DMS 273 treated with DMSO at 0.1 percent for 48 hours (cell line): ENCODE results near the gene SPACA7.

Experiments
- DNase-seq: peaks from one replicate; lab custom pipeline; 2025; lab: John Stamatoyannopoulos, UW

SPACA7 gene

DNA sequence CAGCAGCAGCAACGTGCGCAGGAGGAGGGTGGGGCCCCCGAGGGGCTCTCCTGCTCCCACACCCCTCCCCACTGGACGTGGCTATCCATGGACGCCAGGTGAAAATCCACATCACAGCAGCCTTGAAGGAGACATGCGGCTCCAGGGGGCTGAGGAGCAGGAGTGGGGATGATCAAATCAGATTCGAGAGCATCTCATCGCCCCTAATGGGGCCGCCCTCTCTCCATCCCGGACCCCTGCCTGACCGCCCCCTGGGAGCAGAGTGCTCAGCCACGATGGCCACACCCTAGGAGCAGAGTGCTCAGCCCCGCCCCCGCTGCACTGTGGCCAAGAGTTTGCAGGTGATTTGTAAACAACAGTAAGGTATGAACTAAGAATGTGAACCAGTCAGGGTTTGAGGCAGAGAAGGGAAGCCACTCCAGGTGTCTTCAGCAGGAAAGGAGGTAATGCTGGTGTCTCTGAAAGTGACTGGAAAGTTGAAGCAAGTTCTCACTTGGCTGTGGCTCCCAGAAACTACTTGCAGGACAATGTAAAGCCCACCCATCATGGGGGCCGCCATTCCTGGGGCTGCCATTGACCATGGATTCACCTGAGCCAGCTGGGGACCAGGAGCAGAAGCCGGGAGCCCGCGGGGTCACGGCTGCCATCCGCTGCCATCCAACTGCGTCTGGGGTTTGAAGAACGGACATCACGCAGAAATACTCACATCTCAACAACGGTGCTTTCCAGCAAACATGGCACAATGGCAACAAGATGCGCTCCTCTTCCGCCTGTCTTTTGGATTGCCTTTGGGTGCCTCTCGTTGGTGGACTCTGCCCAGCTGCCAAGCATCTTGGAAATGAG is 71.8 kb downstream of the SPACA7 start:
- DNase-seq, result no peak

DNA sequence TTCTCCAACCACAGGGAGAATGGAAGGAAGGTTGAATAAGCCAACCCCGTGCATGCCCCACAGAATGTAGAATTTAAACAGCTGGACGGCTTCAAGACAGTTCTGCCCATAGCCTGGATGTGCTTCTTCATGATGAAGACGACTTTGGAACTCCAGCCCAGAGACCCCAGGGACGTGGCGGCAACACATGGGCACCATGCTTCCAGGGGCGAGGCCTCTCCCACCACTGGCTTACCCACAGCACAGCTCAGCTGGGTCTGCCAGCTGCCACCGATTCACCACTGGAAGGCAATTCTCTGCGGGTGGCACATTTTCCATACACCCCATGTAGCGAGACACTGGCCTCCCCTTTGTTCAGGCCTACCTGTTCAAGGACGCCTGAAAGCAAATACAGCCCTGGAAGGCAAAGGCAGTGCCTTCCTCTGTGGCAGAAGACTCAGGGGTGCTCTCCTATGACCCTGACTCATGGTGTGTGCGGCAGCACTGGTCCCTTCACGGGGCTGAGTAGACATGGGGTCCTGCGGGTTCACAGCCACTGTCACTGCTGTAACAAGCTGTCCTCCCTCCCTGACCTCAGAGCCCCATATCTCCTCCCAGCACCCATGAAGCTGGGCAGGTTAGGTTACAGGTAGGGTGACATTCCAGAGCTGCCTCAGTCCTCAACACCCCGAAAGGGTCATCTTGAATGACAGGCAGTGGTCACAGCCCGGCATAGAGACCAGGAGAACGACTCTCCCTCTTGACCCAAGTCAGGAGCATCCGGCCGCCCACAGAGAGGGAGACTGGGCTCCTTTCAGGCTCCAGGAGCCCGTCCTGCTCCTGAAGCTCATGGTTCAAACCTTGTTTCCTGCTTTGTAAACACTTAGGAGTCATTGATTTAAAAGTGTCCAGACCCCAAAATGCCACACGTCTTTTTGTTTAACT is 72.7 kb downstream of the SPACA7 start:
- DNase-seq, result no peak

DNA sequence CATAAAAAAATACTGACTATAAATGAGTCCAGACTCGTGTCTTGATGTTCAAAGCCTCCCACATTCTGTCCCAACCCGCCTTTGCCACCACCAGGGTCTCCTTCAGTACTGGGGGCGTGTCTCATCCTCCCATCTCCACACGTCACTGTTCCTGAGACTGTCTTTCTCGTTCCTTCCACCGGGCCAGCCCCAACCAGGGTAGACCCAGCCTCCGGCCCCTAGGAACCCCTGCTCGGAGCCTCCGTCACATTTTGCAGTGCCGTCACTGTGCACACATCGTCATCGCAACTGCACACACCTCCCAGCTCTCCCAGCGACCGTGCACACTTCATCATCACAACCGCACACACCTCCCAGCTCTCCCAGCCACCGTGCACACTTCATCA is 73.4 kb downstream of the SPACA7 start:
- DNase-seq, result no peak

DNA sequence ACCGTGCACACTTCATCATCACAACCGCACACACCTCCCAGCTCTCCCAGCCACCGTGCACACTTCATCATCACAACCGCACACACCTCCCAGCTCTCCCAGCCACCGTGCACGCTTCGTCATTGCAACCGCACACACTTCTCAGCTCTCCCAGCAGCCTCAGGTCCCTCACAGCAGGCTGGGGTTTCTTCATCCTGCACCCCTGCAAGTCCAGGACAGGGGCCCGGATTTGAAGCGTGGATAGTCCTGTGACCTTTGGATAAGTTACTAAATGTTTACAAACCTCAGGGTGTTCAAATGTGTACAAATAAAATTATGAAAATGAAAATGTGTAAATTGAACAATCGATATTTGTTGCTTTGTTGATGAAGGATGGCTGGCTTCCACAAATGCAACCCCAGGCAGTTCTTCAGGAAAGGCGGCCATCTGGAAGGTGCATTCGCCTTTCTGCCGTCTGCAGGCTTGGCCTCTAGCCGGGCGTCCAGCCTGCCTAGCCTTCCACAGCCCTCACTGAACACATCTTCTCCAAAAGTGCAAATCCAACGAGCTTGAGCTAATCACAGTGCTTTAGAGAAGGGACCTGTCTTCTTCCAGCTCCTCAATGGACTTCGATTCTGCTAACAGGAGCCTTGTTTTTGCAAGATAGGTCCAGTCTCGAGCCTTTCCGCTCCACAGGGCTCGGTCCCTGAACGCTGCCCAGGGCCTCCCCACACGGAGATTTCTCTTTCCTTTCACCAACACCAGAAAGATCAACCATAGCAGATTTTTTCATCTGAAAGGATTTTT is 74.2 kb downstream of the SPACA7 start:
- no peak for DNase-seq

DNA sequence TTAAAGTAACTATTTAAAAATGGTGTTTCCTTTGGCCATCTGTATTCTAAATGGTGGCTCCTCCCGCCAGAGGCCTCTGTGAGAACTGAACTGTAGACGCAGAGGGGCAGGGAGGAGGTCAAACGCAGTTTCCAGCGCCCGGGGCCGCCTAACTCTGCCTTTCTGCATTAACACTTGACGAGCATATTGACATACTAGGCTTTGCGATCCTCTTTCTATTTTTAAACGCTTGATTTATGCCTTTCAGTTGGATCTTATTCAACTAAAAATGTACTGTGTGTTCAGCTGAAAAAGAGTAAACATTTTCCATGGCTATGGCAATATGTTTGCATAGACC is 74.7 kb downstream of the SPACA7 start:
- no peak for DNase-seq

DNA sequence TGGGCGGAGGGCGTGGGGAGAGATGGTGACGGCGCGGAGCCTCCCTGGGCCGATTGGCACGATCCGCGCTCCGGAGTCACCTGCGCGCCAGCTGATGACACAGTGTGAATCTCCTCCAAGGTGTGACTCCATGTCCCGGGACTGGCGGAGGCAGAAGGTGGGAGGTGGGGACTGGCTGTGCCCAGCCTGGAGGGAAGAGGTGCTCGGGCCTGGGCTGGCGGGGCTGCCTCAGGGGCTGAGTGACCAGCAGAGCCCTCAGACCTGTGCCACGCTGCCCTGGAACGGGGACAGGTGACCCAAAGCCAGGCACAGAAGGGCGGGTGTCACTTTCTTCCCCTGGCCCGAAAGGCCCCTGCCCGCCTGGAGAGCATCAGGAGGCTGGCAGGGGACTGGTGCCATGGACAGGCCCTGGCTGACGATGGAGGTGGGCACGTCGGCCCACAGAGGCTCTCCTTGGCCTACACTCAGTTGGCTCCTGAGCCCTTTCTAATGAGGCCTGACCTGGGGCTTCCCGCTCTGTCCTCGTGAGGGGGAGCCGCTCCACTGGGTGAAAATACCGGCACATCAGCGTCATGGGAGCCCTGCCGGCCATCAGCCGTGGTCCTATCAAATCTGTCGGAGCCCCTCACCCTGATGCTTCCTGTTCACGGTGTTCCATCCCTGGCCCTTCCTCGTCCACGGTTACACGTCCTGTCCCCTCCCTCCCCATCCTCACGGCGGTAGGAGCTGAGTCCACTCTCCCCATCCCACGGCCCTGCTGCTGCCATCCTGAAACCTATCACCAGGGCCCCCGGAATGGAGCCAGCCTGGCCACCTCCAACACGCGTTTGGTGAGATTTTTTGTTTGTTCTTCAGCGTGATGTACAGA is 75.6 kb downstream of the SPACA7 start:
- no peak for DNase-seq

DNA sequence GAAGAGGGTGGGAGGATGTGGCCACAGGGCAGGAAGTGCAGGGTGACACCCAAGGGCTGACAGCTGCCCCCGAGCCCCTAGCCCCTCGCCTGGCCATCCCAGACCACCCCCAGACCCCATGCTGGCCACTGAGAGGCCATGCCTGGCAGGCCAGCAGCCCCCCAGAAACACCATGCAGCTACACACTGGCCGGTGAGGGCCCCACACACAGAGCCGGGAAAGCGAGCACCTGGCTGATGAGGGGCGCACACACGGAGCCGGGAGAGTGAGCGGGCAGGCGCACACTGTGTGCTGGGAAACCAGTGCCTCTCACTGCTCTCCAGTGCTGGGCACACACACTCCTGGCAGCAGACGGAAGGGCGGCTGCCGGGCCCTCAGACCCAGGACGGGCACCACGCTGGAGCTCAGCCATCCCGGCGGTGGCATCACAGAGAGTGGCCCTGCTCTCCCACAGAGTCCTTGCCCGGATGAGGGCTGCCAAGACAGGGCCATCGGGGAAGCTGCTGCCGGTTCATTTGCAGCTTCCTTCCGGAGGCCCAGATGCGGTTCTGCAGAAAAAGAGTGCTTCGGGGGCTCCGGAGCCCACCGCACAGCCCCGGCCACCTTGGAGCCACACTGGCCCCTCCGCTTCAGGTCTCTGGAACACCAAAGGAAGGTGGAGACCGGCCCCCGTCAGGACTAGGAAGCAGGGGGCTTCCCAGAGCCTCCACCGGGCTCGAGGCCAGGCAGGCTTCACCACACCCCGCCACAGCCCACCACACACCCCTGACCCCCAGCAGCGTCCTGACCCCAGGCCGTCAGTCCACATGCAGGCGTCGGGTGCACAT is 76.4 kb downstream of the SPACA7 start:
- DNase-seq, result no peak

DNA sequence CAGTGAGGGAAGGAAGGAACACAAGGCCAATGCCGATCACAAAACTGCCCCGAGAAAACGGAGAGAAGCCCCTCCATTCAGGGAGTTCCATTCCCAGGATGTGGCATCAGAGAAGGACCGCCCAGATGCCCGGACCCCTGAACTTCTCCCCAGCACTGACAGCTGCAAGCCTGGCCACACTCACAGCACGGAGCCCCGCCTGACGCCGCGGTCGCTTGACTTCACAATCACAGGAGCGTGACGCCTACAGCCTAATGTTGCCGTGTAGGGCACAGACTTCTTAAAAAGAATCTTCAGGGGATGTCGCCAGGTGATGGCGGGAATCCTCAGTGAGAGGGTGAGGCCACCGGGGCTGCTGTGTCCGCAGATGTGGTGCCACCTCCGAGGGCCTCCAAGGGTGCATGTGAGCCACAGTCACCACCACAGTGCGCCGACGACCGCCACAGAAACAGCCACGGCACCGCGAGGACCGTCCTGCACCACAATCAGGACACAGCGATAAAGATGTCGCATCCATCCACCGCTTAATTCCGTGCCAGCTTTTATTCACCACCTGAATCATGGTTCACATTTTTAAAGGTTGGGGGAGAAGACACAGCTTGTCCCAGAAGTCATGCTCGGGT is 77.2 kb downstream of the SPACA7 start:
- DNase-seq, result no peak

DNA sequence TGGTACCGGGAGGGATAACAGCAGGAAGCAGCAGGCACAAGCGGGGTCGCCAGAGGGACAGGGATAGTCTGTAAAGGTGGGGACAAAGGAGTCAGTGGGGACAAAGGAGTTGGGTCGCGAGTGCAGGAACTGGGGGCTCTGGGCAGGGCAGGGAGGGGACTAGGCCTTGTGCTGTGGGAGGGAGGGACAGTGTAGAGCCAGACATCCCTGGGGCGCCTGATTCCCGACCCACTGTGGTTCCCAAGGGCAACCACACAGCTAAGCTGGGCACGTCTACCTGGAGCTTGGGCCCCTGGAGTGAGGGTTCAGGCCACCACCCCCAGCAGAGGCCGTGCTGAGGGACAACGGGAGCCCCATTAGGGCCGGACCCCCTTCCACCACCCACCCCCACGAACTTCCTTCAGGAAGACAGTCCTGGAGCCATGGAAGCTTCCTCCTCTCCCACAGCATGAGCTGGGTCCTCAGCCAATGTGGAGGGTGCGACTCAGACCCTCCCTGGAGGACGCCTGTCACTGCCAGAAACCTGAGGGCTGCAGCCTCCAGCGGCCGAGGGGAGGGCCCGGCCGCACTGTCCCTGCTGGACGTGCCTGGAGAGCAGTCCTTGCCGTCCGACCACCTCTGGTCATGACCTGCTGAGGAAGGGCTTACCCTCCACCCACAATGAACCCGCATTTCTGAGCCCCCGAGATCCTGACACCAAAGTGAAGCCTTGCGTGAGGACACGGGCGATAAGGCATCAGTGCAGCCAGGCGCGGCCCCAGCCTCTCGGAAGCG is 77.9 kb downstream of the SPACA7 start:
- DNase-seq, result no peak

DNA sequence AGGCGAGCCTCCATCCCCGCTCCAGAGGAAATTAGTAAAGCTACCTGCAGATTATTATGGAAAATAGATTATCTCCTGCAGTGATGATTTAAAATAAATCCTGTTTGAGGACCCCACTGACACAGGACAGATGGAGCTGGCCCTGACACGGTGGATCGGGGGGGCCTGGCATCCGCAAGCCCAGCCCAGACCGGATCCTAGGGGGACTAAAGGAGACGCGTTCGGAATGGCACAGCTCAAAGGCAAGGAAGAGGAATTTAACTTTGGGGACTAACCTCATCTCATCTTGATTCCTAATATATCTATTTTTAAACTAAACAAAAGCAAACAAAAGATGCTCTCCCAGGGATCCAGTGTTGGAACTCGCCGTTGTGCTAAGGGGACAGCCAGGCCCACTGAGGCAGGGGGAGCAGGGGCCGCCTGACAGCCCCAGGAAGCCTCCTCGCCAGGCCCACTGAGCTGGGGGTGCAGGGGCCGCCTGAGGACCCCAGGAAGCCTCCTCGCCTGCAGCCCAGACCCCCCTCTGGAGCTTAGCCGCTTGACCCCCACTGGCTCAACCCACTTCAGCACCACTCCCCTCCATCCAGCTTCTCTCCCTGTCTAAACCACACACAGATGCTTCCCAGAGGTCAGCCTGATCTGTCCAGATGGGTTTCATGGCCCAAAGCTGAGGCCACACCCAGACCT is 78.6 kb downstream of the SPACA7 start:
- no peak for DNase-seq

DNA sequence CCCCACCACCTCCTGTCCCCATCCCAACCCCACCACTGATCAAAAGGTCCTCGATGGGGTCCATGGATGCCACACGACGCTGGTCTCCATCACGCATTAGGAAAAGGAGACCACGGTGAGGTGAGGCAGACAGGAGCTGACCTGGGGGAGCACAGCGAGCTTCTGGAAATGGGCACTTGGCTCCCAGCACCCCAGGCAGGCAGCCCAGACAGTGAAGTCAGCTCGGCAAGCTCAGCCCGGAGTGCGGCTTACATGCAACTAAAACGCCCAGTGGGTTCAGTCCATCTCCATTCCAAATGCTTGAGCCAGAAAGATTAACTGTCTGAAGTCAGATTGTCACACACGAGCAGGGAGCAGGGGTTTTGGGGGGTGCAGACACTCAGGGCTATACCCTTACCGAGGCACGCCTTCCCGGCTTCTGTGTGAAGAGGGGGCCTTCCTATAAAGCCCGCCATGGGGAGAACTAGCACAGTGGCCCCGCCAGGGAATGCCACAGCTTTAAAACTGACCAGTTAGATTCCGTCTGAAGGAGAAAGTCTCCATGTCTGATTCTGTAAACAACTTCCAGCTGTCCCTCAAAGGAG is 79.4 kb downstream of the SPACA7 start:
- DNase-seq, result no peak

DNA sequence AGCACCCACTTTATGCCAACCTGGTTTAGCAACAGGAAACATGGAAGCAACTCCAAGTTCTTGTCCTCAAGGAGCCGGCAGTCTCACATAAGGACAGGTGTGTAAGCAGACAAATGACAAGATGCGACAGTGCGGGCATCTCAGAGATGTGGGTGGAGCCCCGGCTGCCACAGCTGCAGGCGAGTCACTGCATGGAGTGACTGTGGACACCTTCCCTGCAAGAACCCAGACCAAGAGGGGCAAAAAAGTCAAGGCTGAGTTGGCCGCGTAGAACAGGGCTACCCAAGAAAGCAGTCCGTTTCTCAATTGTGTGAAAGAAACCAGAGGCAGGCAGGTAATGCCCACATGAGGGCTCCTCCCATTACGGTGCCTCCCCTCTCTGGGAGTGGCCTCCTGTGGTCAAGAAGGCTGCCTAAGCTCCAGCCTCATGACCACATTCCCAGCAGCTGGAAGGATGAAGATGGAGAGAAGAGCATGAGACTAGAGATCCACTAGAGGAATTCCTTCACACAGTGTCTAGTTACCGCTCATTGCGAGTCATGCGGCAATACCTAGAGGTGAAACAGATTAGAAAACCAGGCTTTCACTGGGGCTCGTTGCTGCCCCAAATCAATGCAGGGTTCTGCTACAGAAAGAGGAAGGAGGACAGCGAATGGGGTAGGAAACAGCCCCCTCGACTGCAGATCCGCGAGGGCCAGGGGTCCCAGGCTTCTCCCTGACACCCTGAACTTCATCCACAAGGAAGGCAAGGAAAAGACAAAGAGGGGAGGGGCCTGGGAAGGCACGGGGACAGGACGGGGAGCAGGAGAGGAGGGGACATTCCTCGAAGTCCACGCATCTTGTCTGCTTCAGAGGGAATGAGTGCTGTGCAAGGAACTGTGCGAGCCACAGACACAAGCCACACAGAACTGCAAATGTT is 80.2 kb downstream of the SPACA7 start:
- no peak for DNase-seq

DNA sequence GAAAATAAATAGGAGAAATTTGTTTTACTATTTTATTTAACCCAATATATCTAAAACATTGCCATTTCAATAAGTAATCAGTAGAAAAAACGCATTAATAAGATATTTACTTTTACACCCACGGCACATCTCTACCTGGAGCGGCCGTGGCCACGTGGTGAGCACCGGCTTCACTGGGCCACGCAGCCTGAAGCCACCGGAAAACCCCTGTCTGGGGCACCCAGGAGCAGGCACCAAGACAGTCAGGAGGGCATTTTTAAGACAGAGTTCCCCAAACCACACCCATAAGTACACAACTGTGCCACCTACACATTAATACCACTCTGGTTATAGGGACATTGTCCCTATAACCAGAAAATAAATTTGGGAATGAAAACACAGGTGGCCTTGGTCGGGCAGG is 80.9 kb downstream of the SPACA7 start:
- DNase-seq, result no peak

DNA sequence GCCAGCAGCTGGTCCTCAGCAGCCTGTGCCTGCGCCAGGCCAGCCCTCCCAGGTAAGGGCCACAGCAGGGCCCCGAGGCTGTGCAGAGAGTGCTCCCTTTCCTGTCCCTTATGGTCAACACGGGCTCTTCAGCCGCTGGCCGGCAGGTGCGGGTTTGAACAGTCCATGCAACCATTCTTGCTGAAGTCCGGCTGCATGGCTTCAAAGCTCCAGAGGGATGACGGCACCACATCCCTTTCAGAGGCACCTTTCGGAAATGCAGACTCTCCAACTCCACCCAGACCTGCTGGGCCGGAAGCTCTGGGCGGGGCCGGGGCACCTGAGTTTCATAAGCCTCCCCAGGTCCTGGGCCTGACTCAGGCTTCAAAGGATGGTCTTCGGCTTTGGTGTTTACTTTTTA is 81.3 kb downstream of the SPACA7 start:
- no peak for DNase-seq

DNA sequence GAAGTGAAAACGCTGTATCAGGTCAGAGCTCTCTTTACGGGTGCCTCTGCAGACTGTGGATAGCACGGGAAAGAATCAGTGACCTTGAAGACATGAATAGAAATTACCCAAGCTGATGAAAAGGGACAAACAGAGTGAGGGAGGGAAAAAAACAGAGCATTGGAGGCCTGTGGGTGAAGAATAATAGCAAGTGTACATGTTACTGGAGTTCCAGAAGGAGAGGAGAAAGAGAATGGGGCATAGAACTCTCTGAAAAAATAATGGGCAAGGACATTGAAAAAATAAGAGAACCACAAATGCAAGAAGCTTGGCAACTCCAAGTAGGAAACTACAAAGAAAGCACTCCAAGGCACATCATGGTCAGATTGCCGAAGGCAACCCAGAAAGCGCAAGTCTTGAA is 86.3 kb downstream of the SPACA7 start:
- no peak for DNase-seq

DNA sequence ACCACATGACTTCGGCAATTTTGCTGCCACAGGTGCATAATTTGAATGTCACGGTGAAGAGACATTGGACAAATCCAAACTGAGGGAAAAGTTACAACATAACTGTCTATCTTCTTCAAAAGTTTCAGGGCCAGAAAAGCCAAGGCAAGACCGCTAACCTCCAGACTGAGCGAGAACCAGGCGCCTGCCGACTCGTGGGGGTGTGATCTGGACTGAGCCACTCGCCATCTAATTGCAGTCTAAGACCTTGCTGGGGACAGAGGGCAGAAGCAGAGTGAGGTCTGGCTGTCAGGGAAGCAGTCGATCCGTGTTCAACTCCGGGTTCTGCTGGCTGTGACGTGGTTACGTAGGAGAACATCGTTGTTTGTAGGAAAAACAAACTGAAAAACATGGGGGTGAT is 88.6 kb downstream of the SPACA7 start:
- DNase-seq, result no peak
